Measurements from ENCODE around the gene BARX1. TPM values are rescaled to one million over a fixed set of nuclear protein-coding genes. Genes with fewer than 3 reads are reported as not detected.

The BARX1 gene
- total and polyA plus RNA-seq, 9 of the 15 experiments (the other 6 are each of a cell fraction or from before 2014, with no cell fraction given): 0.11 to 0.14 TPM; not detected in 7

- POLR2A ChIA-PET: interaction anchor here (0.6 to 1.2 kb wide), 2 partner anchors 43 to 165 kb away, joined by 3 read pairs; no protein-coding TSS in a partner anchor
- FAIRE-seq: no peak
- no peak for DNase-seq (ENCODE audit: extremely low read depth in 1 of 4, low spot score in 3 of 4)
- Histone ChIP-seq H4K20me1 (replicated peaks; ENCODE audit: control insufficient read depth, insufficient read depth, low read length) (peaks cover 5% of the 10 kb centered on the region; the same call in 1 of the 2 replicates), H3K4me3 (no peak overlapping the region), H3K9me1 (ENCODE audit: control insufficient read depth, insufficient read depth, low read length) (no peaks in the 10 kb centered on the region), H3K79me2 (ENCODE audit: control insufficient read depth, insufficient read depth, low read length) (no peaks in the 10 kb centered on the region), H3K4me1 (replicated peaks in 1 of 2; ENCODE audit: control insufficient read depth in 2 of 2, insufficient read depth in 2 of 2, low read length in 2 of 2) (peaks cover 5 to 27% of the 10 kb centered on the region in 2 experiments; a peak in 4 of 5 replicates), H3K27ac (ENCODE audit: extremely low read depth, low read depth, low read length) (no peak overlapping the region), H3K9ac (ENCODE audit: insufficient read depth in 1 of 2, low read depth in 2 of 2, low read length in 2 of 2) (no peak overlapping the region), H3K9me3 (replicated peaks; ENCODE audit: control insufficient read depth, insufficient read depth, low read depth, low read length) (no peaks in the 10 kb centered on the region), H2AFZ (ENCODE audit: low read depth, low read length) (no peak overlapping the region), H3K4me2 (ENCODE audit: insufficient read depth, low read length) (no peak overlapping the region), H3K36me3 (ENCODE audit: control insufficient read depth, insufficient read depth, low read length) (no peaks in the 10 kb centered on the region), H3K27me3 (ENCODE audit: control insufficient read depth in 2 of 2, insufficient read depth in 2 of 2, low read length in 2 of 2) (peaks cover 23 to 50% of the 10 kb centered on the region in 2 experiments; a peak in 4 of 5 replicates)
- BruUV-seq (replicated peaks): no TSS peak
- no peak for ATAC-seq
- TF ChIP-seq FOXJ3 (CRISPR knock-in tag; IDR thresholded peaks at IDR 0.05): no peak
- no peak for TF ChIP-seq ZC3H11A (IDR thresholded peaks at IDR 0.05; ENCODE audit: low read depth, low read length)
- no peak for TF ChIP-seq ZSCAN32 (CRISPR knock-in tag; IDR thresholded peaks at IDR 0.05)
- TF ChIP-seq SIN3A (IDR thresholded peaks at IDR 0.05; ENCODE audit: borderline replicate concordance in 2 of 2, control insufficient read depth in 1 of 2, low read depth in 2 of 2, low read length in 2 of 2): no peak
- TF ChIP-seq ZBTB1 (CRISPR knock-in tag; IDR thresholded peaks at IDR 0.05; ENCODE audit: borderline replicate concordance, low read depth): no peak
- TF ChIP-seq CAMTA2 (CRISPR knock-in tag; conservative IDR thresholded peaks at IDR 0.05): no peak
- TF ChIP-seq ZNF3 (CRISPR knock-in tag; IDR thresholded peaks at IDR 0.05): no peak
- TF ChIP-seq ZNF785 (CRISPR knock-in tag; IDR thresholded peaks at IDR 0.05): no peak
- TF ChIP-seq BRF1 (IDR thresholded peaks at IDR 0.05; ENCODE audit: borderline replicate concordance, extremely low read depth, insufficient read length): no peak
- intact Hi-C loops (cut with micrococcal nuclease): loop anchor here (5.0 kb wide), 3 partner anchors 40 to 250 kb away; no protein-coding TSS in a partner anchor
- WGBS (ENCODE audit: insufficient coverage, low coverage, missing lambda C conversion rate): 0% methylated on average over 1 of the region's 1 CpG
- in situ Hi-C loops (cut with MboI): no loop called here
- CTCF ChIA-PET (ENCODE audit: low intra/inter-chr PET ratio): interaction anchor here (2.8 kb wide), 1 partner anchor 280 kb away, joined by 28 read pairs; no protein-coding TSS in a partner anchor
Observed at GRCh38 chr9:93962017-93962416, 6.9 kb upstream of the BARX1 start.
